Midbrain (tissue), 1 donor: ENCODE measurements around the gene SLC7A4.
"Not testable (repeated sequence)": the region's sequence is repeated elsewhere in the genome, so short reads cannot be mapped to it uniquely, and the experiment has no call there.

ENCODE experiments used
- DNase-seq: peaks from one replicate; lab custom pipeline; 2025; lab: John Stamatoyannopoulos, UW

The SLC7A4 gene

DNA sequence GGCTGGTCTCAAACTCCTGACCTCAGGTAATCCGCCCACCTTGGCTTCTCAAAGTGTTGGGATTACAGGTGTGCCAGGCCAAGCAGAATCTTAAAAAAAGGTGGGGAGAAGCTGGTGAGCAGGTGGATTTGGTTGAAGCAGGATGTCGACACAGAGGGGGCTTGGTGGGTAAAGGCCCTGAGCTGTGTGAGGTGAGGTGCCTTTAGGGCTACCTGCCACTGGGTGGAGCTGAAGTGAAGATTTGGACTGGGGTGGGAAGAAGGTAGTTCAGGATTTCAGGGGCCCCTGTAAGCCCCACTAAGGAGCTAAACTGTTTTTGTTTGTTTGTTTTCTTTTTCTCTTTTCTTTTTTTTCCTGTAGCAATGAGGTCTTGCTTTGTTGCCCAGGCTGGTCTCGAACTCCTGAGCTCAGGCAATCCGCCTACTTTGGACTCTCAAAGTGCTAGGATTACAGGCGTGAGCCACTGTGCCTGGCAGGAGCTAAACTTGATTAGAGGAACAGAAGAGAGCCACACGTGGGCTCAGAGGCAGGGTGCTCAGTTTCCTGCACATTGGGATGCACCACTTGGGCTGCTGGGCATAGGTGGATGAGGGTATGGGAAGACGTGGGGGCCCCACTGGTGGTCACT lies 11.4 kb downstream of the SLC7A4 start:
- DNase-seq: no peak

DNA sequence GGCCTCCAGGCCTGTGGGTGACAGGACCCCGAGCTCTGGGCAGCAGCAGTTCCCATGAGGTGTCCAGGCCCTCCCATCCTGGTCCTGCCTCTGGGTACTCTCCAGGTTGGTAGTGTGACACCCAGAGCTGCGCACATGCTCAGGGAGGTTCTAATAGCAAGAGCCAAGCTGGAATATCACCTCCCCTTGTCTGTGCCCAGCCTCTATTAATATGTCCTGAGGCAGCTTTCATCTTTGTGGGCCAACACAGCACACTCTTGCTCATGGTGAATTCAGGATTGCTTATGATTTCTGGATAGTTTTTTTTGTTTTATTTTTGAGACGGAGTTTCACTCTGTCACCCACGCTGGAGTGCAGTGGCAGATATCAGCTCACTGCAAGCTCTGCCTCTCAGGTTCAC lies 14.0 kb downstream of the SLC7A4 start:
- no peak for DNase-seq

DNA sequence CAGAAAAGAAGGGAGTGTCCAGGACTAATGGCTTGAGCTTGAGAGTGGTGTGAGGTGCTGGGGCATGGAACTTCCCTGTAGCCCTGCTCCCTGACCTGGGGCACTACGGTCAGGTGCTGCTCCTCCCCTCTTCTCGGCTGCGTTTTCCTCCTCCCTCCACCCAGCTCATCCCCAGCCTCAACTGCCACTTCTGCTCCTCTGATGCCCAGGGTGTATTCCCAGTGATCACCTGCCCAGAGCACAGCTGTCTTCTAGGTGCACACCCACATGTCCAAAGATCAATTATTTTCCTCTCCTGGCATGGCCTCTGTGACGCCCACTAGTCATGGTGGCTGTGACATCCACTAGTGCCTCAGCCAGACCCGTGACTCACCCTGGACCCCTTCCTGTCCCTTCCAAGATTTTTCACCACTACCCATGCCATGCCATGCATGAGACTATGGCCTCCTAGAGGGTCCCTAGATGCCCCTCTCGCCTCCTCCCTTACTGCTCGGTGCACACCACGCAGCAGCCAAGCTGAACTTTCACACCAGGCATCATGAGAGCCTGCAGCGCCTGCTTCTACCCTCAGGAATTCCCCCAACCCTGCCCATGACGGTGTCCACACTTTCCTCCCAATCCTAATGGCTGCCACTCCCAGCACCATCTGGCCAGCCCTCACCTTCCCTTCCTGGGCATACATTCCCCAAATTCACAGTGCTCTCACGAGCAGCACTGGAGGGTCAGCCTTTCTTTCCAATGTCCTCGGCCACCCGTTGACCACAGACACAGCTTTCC lies 15.5 kb downstream of the SLC7A4 start:
- DNase-seq: no peak

DNA sequence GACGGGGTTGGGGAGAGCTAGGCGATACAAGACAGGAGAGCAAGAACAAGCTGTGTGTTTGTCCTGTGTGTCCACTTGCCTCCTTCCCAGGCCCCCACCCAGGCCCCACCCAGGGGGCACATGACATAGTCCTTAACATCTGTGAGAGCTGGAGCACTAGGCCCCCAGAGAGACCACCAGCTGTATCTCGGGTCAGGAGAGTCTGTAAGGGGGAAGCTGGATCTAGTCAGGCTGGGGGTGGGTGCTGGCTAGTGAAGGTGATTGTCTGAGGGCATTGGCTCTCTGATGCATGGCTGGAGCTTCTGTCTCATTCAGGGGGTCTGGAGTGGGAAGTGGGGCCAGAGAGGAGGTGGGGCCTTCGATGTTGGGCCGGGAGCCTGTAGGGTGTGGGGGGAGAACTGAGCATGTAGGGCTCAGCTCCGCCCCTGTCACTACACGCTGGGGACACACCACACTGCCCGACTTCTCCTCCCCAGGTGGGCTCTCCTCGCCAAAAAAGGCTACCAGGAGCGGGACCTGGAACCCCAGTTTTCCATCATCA lies 16.8 kb downstream of the SLC7A4 start:
- DNase-seq: no peak

DNA sequence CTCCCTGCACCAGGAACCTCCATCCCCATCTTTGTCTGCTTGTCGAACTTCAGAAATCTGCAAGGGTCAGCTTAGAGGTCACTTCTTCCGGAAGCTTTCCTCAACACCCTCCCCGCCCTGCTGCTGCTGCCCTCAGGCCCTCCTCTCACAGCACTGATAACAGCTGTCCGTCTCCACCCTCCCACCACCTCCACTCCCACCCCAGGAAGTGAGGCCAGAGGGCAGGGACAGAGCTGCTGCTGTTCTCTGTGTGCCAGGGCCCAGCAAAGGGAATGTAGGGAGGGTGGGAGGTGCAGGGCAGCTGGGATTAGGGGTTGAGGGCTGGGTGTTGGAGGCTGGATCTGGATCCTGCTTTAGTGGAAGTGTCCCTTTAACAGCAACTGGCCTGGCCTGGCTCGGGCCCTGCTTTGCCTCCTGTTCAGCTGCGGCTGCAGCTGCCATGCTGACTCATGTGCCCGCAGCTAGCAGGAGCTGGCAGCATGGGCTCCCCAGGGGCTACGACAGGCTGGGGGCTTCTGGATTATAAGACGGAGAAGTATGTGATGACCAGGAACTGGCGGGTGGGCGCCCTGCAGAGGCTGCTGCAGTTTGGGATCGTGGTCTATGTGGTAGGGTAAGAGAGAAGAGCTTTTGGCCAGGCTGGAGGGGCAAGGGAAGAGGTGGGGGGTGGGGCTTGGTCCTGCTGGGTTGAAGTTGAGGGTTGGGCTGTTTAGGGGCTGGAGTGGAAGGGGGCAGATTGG lies 17.5 kb downstream of the SLC7A4 start, which contains the start of gene P2RX6:
Gene P2RX6, plus strand, starts transcription at position 440 of the 740 bp plus-strand sequence. Its CDS starts 10 bp downstream, at position 450.
- DNase-seq: no peak

DNA sequence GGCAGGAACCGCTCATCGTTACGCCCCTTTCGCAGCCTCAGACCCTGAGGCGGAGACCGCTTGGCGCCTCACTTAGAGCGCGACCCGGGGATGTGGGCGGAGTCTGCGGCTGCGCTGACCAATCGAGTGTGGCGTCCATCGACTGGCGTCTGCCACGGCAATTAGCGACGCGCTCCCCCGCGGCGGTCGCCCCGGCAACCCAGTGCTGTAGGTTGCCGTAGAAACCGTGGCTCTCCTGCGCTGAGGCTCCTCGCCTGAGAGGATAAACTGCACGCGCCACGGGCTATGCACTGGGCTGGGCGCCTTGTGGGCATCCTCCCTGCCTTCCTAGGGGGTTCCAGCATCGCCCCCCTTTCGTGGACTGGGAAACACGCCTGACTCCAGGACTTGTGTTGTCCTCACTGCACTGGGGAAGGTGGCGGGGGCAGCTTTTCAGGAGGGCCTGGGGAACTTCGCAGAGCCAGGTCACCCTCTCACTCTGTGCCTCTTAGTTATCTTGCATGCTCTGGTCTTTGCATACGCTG lies 18.1 kb downstream of the SLC7A4 start:
- DNase-seq: peak; percentile 90

DNA sequence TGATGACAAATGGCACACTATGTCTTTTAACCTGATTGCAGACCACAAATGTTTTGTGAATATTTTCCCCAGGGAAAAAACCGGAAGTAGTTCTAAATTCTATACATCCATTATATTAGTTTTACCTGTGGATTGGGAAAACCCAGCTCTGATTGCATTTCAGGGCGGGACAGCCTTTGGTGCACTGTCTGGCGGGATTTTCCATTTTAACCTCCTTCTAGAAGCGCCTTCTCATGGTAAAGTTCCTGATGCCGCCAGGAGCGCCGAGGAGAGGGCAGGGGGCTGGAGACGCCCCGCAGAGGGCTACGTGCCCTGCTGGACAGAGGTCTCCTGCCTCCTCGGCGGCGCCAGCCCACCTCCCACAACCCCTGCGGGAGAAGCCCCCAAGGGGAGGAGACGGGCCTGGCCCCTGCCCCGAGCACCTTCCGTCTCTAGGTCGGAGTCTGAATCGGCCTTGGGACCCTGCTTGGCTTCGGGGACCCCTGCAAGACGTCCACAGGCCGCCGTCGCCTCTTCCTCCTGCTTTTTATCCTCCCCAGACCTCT lies 18.6 kb downstream of the SLC7A4 start:
- no peak for DNase-seq

DNA sequence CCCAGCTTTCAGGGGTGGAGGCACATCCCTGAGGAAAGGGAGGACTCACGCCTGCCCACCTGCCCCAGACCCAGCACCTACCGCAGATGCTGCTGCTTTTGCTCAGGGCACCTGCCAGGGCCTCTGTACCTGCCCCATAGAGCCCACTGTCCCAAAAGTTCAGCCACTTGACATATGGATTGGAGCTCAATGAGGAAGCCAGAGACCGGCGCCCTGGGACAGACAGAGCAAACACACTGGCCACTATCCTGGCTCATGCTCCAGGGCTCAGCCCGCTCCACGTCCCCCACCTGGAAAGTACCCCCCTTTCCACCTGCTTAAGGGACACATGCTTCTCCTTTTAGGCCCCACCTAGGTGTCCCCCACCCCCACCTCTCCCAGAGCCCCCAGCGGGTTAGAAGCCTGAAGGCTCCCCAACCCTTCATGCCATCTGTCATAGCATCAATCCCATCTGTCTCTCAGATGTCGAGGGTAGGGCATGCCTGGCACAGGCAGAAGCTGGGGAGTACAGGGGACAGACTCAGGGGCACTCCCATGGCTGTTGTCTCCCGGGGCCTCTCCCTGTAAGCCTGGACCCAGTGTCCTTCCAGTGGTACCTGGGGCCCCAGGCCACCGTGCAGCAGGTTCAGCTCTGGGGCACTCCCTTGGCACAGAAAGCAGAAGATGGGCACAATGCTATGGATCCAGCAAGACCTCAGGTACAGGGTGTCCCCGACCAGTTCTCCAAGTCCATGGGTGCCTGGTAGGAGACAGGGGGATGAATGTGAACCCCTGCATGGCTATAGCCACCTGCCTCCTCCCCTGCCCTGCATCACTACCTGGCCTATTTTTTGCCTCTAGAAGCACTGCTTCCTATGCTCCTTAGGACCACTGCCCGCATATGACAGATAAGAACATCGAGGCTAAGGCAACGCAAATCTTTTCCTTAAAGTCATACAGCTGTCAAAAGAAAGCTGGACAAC lies 19.6 kb downstream of the SLC7A4 start:
- DNase-seq: no peak

DNA sequence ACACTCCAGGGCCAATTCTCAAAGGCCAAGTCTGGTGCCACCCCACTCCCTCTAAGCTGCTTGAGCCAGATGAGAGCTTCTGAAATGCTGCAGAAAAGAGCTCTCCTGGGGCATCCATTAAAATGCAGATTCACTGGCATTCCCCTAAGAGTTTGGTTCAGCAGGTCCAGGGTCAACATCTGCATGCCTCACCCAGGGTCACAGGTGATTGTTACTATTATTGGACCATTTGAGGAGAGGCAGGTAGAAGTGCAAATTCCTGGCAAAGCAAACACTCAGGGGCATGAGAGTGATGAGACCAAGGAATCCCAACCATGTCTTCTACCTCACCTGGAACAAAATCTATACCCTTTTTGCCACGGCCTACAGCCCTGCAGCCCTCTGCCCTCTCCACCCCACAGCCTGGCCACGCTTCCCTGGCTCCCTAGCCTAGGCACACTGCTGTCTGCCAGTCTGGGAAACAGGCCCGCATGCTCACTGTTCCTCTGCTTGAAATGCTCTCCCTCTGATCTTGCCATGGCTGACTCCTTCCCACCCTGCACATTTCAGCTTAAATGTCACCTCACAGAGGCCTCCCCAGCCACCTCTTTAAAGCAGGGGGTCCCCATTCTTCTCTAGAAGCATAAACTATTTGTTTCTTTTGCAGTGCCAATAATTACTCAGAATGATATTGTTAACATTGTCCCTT lies 21.8 kb downstream of the SLC7A4 start:
- no peak for DNase-seq

DNA sequence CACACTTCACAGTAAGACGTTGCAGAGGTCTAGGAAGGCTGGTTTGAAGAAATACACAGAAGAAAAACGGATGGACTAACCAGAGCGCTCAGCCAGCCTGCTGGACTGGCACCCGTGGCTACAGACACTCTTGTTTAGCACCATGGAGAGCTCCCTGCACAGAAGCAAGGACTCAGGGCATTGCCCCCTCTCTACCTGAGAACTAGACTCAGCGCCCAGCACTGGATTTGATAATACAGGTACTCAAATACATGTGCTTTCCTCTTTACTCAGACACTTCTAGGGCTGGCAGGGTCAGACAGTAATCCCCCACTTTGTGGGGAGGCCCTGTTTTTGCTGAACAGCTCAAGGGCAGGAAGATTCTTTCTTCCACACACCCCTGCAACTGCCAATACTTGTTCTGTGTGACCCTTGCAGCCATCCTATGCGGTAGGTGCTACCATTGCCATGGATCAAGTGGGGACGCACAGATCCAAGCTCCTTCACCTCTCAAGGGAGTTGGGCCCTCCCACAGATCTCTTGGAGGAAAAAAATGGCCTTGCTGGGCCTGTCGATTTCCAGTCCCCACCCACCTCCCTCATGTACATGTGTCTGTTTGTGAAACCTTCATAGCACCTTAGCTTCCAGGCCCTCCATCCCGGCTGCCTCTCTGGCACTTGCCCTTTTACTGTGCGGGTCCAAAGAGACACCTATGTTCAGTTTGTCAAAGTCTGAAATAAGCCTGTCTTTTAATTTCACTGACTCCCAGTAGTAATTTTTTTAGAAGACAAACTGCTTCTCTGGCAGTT lies 22.5 kb downstream of the SLC7A4 start:
- no peak for DNase-seq

DNA sequence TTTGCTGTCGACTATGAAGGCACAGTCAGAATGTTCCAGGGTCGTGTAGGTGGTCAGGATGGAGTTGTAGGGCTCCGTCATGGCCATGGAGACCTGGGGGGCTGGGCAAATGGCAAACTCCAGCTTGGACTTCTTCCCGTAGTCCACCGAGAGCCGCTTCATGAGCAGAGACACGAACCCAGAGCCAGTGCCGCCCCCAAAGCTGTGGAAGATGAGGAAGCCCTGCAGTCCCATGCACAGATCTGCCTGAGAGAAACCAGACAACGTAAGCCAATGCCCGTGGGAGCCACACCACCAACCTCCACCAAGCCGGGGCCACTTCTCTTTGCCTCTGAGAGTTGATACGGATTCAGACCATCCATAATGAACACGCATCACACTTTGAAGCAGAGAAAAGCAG lies 23.2 kb downstream of the SLC7A4 start:
- DNase-seq: not testable (repeated sequence)

DNA sequence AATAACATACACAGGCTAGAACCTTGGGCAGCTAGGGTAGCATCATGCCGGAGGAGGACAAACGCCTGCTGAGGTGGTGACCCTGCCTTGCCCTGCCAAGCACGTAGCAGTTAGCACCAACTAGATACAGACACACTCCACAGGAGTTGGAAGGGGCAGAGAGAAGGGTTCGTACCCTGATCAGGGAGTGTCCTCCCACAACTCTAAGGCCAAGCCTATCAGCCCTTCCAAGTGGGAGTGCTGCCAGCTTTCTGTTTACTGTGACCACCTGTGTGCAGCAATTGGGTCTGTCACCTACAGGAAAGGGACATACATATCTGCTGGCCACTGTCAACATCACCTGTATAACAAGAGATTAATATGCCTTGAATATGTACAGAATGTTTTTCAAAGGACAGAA lies 28.6 kb downstream of the SLC7A4 start:
- DNase-seq: no peak

DNA sequence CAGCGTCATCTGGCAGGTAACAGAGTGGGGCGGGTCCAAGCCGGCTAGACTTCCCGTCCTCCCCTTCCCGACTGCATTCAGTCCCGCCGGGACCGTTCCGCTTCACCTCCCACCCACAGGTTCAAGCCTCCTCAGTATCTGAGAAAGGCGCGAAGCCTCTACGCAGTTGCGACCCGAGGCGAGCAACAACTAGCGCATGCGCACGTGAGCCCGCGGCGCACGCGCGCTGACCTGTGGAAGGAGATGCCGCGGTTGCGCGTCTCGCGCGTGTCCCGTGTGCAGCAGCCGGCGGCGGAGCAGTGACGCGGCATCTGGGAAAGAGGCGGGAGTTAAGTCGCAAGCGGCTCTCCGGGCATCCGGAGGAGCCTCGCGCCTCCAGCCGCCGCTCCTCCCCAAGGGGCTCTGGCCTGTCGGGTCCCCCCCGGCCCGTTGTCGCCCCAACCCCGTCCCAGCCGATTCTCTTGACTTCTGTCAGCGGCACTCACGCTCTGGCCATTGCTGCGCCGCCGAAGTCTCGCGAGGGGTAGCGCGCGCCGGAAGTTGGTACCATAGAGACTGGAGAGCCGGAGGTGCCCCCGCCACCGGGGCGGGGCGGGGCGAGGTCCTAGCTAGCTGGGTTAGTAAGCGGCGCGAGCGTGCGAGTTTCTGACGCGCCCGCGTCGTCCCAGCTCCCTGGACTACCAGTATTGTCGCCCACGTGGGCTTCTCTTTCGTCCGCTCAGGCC lies 30.6 kb downstream of the SLC7A4 start, which contains the start of gene THAP7:
Gene THAP7, minus strand, starts transcription at position 518 of the 725 bp plus-strand sequence. Its CDS starts 207 bp downstream, at position 311.
- peak; percentile 95 for DNase-seq

DNA sequence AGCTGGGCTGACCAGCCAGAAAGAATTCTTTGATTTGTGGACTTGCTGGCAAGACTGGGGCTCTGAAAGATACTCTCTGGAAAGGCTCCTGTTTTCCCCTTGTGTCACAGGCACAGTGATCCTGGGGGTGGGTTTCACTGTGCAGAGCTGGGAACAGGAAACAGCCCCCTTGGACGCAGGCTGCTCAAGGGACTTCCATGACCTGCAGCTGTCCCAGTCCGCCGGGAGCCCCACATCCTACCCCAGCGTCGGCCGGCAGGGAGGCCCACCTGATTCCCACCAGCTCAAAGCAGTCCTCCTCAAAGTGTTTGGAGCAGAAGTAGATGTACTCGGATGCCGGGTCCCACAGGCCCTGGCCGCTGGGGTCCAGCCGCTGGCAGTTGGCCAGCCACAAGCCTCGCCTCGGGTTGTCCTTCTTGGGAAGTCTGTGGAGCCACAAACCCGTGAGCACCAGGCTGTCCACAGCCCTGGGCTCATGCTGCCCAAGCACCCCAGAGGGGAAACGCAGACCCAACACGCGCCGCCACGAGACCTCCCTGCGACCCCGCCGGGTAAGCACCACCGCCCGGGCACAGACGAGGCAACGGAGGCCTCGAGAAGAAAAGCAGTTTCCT lies 31.3 kb downstream of the SLC7A4 start:
- DNase-seq: no peak

DNA sequence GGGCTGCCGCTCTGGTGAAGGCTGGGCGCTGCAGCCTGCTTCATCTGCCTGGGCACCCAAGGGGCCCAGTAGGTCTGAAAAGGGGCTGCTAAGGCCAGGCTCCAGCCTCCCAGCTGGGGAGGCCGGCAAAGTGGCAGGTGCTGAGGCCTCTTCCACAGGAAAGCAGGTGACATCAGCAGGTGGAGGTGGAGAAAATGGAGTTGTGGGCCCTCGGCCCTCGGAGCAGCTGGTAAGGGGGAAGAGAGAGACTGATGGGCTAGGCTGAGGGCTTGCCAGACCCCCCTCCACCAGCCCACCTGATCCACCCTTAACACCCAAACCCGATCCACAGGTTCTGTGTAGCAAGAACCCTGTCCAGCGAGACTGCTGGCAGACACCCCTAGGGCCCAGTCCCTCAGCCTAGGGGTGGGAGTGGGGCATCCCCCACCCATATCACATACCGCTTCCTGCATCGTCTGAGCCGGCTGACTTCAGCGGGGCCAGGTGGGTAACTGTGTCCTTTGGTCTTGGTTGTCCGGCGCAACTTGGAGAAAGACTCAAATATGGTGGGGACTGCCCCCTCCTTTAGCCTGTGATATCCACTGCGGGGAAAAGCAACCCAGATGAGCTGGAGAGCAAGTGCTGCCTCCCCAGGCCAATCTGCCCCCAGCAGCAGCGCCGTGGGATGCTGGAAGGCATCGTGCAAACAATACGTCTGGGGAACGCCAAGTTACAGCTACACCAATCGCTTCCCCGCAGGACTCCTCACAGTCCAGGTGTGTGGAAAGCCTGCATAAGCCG lies 32.0 kb downstream of the SLC7A4 start:
- DNase-seq: no peak

DNA sequence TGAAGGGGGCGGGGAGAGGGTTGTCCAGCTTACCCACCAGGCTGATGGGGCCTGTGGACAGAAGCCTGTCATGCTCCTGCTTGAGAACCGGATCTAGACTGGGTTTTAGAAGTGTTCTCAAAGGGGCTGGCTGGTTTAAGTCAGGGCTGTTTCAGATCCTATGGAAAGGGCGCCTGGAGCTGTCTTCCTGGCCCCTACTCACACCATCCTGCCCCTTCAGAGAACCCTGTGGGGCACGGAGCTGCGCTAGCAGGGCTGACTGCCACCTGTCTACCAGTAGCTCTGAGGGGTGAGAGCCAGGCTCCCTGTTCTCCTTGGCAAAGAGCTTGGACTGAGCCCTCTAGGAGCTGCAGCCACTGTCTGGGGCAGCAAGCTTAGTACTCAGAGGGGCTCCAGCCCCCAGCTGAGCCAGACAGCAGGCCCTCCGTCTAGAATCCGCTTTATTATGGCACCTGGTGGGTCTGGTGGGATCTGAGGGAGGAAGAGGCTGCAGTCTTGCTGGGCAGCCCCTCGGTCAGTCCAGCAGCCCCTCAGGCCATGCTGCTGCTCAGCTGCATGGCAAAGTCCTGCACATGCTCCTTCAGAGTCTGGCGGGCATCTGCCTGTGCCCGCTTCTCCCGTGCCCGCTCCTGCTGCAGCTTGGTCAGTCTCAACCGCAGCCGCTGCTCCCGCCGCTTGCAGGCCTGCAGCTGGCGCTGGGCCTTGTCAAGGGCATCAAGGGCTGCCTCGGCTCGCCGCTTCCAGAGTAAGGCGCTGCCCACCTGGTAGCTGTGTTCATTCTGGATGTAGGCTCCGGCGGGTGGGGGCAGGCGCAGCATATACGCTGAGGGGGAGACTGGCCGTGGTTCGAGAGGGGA lies 32.8 kb downstream of the SLC7A4 start:
- no peak for DNase-seq
